HG03025 (cell line): ENCODE data around the gene CD300E.
"Not testable (repeated sequence)": the region's sequence is repeated elsewhere in the genome, so short reads cannot be mapped to it uniquely, and the experiment has no call there.

Experiments
- ATAC-seq: cut with Tn5 transposase; IDR thresholded peaks from one replicate; pipeline ENCODE4 v1.9.1; 2021; ENCODE audit warnings: mild to moderate bottlenecking, moderate library complexity; ENCODE audit not compliant: unreplicated experiment, low FRiP score

The CD300E gene

DNA sequence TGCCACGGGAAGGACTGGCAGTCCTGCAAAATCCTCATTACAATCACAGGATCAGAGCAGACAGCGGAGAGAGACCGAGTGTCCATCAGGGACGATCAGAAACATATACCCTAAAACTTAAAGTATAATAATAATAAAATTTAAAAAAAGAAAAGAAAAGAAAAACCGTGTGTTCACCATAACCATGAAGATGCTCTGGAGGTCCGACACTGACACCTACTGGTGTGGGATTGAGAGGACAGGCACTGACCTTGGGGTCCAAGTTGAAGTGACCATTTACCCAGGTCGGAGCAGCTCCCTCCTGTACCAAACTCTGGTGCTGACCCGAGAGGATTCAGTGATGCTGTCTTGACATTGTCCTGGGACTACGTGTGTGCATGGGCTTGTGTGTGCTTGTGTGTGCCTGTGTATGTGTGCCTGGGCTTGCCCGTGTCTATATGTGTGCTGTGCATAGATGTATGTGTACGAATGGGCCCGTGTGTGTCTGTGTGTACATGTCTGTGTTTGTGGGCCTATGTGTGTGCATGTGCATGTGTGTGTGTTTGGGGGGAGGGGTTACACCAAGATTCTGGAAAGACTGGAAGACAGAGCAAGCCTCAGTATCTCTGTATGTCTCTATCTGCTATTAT is 21.5 kb downstream of the CD300E start:
- no peak for ATAC-seq

DNA sequence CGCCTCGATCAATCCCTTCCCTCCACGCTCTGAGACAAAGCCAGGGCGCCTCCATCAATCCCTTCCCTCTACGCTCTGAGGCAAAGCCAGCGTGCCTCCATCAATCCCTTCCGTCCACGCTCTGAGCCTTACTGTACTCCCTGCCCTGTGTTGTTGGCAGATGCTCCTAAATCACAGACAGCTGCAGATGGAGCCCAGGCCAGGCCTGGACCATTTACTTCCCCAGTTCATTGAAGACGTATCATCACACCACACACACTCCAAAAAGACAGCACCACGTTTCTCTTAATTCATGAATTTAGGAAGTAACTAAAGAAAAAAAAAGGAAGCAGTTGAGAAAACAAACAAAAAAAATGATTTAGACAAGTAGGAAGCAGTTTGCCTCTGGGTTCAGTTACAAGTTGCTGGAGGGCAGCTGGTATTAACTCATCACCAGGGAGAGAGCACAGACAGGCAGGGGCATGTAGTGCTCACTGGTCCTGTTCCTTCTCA is 24.0 kb downstream of the CD300E start:
- no peak for ATAC-seq

DNA sequence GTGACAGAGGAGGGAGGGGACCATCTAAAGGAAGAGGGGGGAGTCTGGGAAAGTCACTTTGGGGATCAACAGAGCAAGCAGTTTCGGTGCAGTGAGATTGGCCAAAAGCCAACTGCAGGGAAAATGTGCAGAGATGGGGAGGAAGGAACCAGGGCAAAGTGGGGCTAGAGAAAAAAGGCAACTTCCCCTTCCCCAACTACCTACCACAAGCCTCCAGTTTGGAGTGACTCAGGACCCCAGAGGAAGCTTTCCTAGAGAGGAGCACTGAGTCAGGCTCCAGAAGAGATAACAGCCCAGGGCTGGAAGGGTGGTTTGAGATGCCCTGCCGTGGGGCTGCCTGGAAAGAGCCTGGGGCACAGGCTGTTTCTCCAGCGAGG is 24.5 kb downstream of the CD300E start:
- ATAC-seq = no peak

DNA sequence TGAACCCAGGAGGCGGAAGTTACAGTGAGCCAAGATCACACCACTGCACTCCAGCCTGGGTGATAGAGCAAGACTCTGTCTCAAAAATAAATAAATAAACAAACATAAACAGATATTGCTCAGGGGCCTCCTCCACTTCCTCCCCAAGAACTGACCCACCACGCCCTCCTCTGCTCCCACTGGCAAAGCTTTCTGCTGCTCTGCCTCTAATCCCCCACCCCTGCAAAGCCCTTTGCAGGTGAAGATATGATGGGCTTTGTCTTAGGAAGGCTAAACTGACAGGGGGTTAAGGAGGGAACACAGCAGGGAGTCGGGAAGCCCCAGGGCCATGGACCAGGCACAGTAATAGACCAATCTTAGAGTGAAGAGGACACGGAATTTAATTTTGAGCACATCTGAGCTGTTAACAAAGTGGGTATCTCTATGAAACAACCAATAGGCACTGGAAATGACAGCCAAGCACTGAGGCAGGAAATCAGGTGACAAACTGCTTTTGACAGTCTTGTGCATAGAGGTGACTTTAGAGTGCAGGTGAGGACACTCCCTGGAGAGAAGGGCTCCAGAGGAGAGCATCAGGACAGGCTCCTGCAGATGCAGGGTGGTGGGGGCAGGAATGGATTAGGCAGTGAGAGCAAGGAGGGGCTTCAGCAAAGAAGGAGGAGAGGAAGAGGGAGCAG is 25.1 kb downstream of the CD300E start:
- no peak for ATAC-seq

DNA sequence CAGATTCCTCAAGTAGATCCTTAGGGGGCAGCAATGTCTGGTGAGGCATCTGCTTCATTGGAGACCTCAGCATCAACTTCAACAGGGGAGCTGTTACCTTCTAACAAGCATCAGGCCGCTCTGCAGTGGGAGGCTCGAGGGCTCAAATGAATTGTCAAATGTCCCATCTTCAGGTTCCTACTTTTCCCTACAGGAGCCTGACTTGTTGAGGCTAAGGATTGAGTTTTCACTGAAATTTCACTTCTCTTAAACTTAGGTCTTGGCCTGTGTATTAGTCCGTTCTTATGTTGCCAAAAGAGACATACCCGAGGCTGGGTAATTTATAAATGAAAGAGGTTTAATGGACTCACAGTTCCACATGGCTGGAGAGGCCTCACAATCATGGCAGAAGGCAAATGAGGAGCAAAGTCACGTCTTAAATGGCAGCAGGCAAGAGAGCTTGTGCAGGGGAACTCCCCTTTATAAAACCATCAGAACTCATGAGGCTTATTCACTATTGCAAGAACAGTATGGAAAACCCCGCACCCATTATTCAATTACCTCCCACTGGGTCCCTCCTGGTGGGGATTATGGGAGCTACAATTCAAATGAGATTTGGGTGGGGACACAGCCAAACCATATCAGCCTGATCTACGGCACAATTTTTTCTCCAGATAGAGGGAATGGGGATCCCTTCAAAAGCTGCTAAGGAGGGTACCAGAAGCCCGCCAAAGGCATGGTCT is 26.3 kb downstream of the CD300E start:
- no peak for ATAC-seq

DNA sequence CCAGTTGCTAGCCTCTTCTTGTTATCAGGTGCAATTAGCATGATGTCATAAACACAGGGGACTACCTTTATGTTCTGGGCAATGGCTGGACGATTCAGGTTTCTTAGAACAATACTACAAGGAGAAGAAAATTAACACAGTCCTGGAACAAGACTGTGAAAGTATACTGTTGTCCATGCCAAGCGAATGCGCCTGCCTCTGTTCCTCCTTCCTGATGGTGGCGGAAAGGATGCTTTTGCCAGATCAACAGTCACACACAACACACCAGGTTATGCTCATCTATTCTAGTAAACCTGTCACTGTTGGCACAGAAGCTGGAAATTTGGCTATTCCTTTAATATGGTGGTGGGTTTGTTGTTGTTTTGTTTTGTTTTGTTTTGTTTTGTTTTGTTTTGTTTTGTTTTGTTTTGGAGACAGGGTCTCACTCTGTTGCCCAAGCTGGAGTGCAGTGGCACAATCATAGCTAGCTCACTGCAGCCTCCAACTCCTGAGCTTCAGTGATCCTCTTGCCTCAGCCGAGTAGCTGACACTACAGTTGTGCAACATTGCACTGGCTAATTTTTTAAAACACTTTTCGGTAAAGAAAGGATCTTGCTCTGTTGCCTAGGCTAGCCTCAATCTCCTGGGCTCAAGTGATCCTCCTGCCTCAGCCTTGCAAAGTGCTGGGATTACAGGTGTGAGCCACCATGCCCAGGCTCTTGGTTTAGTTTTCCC is 28.3 kb downstream of the CD300E start:
- no peak for ATAC-seq

DNA sequence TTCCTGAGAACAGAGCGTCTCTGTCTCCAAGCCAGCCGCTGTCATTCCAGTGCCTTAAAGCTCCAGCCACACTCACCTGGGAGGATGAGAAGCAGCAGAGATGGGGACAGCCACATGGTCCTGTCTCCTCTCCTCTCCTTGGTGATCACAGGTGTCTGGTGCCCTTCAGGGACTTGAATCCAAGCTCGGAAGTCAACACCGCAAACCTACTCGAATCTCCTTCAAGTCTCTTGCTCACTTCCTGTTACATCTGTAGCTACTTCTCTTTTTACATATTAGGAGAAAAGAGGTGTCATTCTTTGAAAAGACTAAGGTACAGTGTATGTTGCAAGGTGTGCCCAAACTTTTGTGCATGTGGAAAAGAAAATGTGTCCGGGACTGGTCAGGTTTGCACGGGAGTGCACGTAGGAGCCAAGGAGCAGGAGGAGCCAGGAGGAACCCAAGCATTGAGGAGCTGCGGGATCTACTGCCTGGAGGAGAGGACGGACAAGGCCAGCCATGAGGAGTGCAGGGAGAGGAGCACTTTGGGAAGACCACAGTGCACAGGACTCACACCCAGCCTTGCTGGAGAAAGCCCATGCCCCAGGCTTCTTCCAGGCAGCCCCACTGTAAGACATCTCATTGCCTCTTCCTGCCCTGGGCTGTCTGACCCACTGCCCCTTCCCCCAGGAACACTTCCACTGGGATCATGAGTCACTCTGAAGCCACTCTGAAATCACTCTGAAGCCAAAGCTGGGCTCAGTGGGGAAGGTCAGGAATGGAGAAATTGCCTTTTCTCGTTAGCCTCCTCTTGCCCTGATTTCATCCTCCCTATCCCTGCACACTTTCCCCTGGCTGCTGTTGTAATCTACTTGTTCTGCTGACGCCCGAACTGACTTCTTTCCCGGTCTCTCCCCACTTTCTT is 31.2 kb downstream of the CD300E start, which contains the start of gene CD300LD:
TSS of gene CD300LD (minus strand) at position 197 of the 904 bp plus-strand sequence. CDS start at position 116, 81 bp downstream.
- ATAC-seq = no peak

- ATAC-seq = no peak
These were observed 32.0 kb downstream of the CD300E start for GRCh38 chr17:74591503-74591902.

DNA sequence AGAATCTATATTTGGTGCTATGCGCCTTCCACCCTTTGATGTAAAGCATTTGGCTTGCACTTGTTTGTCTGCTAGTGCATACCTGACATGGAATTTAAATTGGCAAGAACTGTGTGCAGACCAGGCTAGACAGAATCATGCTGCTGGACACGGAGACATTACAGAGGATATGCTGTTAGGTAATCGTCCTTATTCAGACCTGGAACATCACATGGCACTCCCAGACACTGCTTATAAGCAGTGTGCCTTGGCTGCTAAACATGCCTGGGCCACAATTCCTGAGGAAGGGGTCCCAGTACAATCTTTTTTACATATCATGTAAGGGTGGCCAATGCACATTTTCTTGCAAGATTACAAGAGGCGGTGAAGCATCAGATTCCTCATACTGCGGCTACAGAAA is 37.8 kb downstream of the CD300E start:
- ATAC-seq = no peak

DNA sequence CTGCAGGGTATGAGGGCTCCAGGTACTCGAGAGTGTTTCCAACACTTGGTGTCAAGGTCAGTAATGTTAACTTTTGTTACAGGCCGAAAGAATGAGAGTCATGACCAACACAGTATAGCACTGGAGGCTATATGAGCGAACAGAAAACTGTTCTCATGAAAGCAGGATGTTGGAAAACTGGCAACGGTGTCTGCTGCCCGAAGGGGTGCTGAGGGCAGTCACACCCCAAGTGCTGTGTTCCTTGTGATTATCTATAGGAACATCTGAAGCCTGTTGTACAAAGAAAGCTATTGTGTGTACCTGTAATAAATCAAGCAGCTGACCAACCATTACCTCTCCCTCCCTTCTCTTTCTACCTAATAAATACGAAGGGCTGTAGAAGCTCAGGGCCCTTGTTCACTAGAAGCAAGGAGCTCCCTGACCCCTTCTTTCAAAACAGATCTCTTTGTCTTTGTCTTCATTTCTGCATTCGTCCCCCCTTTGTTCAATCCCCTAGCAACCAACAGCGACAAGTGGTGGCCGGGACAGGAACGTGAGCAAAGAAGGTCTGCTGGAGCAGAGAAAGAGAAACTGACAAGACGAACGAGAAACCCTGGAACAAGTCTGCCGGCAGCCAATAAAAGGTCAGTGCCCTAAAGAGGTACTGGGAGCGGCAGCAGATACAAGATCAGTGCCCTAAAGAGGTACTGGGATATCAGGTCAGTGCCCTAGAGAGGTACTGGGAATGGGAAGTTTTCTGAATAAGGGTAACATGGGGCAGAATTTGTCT is 39.1 kb downstream of the CD300E start:
- ATAC-seq = no peak

- no peak for ATAC-seq
These were observed 40.9 kb downstream of the CD300E start for GRCh38 chr17:74582633-74583032.

DNA sequence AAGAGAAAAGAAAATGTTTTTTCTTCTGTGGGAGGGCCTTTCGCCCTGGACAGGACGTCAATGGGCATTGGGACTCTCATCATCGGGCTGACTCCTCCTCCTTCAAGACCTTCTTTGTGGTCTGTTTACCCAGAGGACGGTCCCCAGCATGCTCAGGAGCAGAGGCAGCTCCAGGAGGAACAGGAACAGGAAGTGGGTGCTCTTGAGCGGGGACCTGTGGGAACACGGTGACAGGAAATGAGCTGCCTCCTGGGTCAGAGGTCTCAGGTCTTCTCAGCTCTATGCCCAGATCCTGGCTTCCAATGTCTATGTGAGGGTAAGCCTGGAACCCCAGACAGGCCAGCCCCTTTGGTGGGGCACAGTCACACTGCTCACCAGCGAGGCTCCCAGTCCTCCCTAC is 43.6 kb downstream of the CD300E start:
- ATAC-seq = no peak

- ATAC-seq = no peak
These were observed 44.6 kb downstream of the CD300E start for GRCh38 chr17:74578979-74579378.

GRCh38 chr17:74574489-74575142 is 48.9 kb downstream of the CD300E start:
- ATAC-seq = no peak

GRCh38 chr17:74573635-74574034 is 49.9 kb downstream of the CD300E start:
- ATAC-seq = not testable (repeated sequence)

DNA sequence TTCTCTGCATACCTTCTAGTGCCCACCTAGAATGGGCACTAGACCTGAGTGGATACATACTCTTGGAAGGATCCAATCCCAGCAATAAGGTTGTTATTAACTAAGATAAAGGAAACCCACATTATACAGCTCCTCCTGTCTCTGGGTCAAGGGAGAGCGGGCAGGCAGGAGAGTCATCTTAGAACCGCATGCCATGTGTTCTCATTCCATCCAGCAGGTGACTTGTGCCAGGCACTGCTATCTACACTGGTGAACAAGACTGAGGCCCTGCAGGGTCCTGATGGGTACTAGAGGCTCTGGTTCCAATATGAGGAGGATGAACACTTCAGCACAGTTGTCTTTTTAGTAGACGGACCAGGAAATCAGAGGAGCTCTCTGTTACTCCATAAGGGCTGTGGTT is 50.4 kb downstream of the CD300E start:
- no peak for ATAC-seq

- no peak for ATAC-seq
These were observed 51.8 kb downstream of the CD300E start for GRCh38 chr17:74571621-74572270.
